Endothelial cell of umbilical vein (primary cell): ENCODE data around the gene FHIT.

ENCODE experiments used
- CTCF ChIP-seq, 2 donors: IDR thresholded peaks; 1 replicate in 1 of 2; 2 replicates in 1 of 2; pipeline ENCODE4 v1.5.1; 2011; ENCODE audit warnings: low read length in 2 of 2, mild to moderate bottlenecking in 2 of 2, moderate library complexity in 2 of 2, control low read depth in 1 of 2, inconsistent platforms in 1 of 2, low read depth in 1 of 2; ENCODE audit not compliant: insufficient read depth in 1 of 2; ENCODE audit errors: extremely low read depth in 1 of 2
- MYC ChIP-seq: IDR thresholded peaks from one replicate; pipeline ENCODE4 v1.6.1; 2011; ENCODE audit warnings: mild to moderate bottlenecking, low read depth, low read length

- TF ChIP-seq CTCF (IDR thresholded peaks at IDR 0.05; ENCODE audit: extremely low read depth in 1 of 2, insufficient read depth in 1 of 2, low read depth in 1 of 2, low read length in 2 of 2) (no peak), MYC (no peak)
Observed at GRCh38 chr3:60953351-60953750, 297.9 kb downstream of the FHIT start.
